HUES48 (cell line): ENCODE measurements around the gene DBNDD1.
"Not testable (repeated sequence)": the region's sequence is repeated elsewhere in the genome, so short reads cannot be mapped to it uniquely, and the experiment has no call there.

ENCODE experiments used
- H3K27ac ChIP-seq: one replicate; pipeline ENCODE4 v1.7.0; 2013; ENCODE audit warnings: low read depth, low read length, inconsistent platforms
- H3K27me3 ChIP-seq: 2 replicates; pipeline ENCODE4 v1.6.1; 2013; ENCODE audit warnings: mild to moderate bottlenecking, low read length; ENCODE audit not compliant: control insufficient read depth, insufficient read depth
- H3K36me3 ChIP-seq: 2 replicates; pipeline ENCODE4 v1.6.1; 2013; ENCODE audit warnings: low read length; ENCODE audit not compliant: control insufficient read depth, insufficient read depth
- H3K4me1 ChIP-seq: 2 replicates; pipeline ENCODE4 v1.6.1; 2013; ENCODE audit warnings: mild to moderate bottlenecking, low read length; ENCODE audit not compliant: control insufficient read depth, insufficient read depth
- H3K4me3 ChIP-seq: 2 replicates; pipeline ENCODE4 v1.5.1; 2013; ENCODE audit warnings: mild to moderate bottlenecking, low read depth, low read length
- H3K9ac ChIP-seq: 2 replicates; pipeline ENCODE4 v1.6.1; 2013; ENCODE audit warnings: mild to moderate bottlenecking, low read depth, low read length, moderate library complexity
- H3K9me3 ChIP-seq: 2 replicates; pipeline ENCODE4 v1.6.1; 2013; ENCODE audit warnings: low read length; ENCODE audit not compliant: control insufficient read depth, insufficient read depth

The DBNDD1 gene

DNA sequence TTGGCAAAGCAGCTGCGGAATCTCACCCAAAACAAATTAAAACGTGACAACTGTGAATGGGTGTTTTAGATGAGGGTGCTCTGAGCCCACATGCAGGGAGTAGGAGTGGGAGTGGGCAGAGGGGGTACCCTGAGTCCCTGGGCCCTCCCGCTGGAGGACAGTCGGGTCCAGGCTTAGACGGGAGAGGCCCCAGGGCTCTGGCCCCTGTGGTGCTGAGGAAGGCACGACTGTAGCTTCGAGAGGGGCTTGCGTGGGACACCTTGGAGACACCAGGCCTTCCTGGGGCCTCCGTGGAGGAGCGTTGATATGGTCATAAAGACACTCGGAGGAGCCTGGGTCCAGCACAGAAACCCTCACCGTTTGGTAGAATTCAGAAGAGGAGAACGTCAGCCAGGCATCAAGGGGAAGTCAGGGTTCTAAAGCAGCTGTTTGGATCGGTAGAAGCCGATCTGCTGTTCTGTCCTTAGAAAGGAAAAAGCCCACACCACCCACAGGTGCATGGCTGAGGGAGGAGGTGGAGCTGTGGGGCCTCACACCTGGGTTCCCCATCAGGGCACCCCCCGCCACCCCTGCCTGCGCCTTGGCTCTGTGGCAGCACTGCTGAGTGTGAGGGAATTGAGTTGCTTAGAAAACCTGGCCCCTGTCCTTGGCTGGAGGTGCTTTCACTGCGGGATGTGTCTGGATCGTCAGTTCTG, 18.4 kb downstream of the DBNDD1 start:
- Histone ChIP-seq H3K27me3 (no peaks in the 10 kb centered on the region), H3K36me3 (peaks cover 19% of the 10 kb centered on the region), H3K4me1 (no peaks in the 10 kb centered on the region), H3K9me3 (peaks cover 7% of the 10 kb centered on the region), H3K27ac (no peak overlapping the region), H3K4me3 (no peak overlapping the region), H3K9ac (no peak overlapping the region)

DNA sequence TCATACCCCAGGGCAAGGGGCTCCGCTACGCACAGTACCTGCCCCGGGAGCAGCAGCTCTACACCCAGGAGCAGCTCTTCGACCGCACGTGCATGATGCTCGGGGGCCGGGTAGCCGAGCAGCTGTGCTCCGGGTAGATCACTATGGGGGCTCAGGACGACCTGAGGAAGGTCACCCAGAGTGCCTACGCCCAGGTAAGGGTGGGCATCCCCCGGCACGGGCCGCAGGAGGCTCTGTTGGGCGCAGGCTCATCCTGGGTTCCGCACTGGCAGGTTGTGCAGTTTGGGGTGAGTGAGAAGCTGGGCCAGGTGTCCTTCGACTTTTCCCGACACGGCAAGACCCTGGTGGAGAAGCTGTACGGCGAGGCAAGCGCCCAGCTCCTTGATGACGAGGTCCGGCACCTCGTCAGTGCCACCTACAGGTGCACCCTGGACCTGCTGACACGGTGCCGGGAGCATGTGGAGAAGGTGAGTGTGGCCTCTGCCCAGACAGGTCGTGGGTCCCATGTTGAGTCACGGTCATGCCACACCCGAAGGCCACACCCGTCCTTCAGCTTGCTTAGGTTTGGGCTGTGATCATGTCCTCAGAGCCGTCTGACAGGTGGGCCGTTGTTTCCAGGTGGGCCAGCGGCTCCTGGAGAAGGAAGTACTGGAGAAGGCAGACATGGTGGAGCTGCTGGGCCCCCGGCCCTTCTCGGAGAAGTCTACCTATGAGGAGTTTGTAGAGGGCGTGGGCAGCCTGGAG, 19.3 kb downstream of the DBNDD1 start:
- H3K4me3 ChIP-seq = no peak overlapping the region
- no peak overlapping the region for H3K27ac ChIP-seq
- H3K9ac ChIP-seq = no peak overlapping the region
- no peaks in the 10 kb centered on the region for H3K27me3 ChIP-seq
- peaks cover 15% of the 10 kb centered on the region for H3K9me3 ChIP-seq
- no peaks in the 10 kb centered on the region for H3K4me1 ChIP-seq
- H3K36me3 ChIP-seq = peaks cover 21% of the 10 kb centered on the region

DNA sequence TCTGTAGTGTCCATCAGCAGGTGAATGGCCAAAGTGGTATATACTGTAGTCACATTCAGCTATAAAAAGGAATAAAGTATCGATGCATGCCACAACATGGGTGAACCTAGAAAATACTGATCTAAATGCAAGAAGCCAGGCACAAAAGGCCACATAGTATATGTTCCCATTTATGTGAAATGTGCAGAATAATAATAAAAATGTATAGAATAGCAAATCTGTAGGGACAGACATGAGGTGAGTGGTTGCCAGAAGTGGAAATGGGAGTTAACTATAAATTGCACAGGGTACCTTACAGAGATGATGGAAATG, 23.1 kb downstream of the DBNDD1 start:
- H3K36me3 ChIP-seq = peaks cover 58% of the 10 kb centered on the region
- H3K9me3 ChIP-seq = peaks cover 32% of the 10 kb centered on the region
- H3K27ac ChIP-seq = peak overlapping the region; percentile 96
- H3K4me1 ChIP-seq = no peaks in the 10 kb centered on the region
- no peak overlapping the region for H3K4me3 ChIP-seq
- H3K27me3 ChIP-seq = no peaks in the 10 kb centered on the region
- peak overlapping the region; percentile 66 for H3K9ac ChIP-seq

DNA sequence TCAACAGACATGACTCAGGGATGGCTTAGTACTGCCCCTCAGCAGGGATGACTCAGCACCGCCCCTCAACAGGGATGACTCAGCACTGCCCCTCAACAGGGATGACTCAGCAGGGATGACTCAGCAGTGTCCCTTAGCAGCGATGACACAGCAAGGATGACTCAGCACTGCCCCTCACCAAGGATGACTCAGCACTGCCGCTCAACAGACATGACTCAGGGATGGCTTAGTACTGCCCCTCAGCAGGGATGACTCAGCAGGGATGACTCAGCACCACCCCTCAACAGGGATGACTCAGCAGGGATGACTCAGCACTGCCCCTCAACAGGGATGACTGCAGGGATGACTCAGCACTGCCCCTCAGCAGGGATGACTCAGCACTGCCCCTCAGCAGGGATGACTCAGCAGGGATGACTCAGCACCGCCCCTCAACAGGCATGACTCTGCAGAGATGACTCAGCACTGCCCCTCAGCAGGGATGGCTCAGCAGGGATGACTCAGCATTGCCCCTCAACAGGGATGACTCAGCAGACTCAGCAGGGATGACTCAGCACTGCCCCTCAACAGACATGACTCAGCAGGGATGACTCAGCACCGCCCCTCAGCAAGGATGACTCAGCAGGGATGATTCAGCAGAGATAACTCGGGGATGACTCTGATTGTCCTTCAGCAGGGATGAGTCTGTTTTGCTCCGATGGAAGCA, 23.6 kb downstream of the DBNDD1 start:
- not testable (repeated sequence) for H3K4me3 ChIP-seq, H3K27me3 ChIP-seq, H3K4me1 ChIP-seq
- Histone ChIP-seq H3K36me3 (peaks cover 63% of the 10 kb centered on the region), H3K9ac (peak overlapping the region; percentile 66), H3K27ac (peak overlapping the region; percentile 96), H3K9me3 (peaks cover 32% of the 10 kb centered on the region)

DNA sequence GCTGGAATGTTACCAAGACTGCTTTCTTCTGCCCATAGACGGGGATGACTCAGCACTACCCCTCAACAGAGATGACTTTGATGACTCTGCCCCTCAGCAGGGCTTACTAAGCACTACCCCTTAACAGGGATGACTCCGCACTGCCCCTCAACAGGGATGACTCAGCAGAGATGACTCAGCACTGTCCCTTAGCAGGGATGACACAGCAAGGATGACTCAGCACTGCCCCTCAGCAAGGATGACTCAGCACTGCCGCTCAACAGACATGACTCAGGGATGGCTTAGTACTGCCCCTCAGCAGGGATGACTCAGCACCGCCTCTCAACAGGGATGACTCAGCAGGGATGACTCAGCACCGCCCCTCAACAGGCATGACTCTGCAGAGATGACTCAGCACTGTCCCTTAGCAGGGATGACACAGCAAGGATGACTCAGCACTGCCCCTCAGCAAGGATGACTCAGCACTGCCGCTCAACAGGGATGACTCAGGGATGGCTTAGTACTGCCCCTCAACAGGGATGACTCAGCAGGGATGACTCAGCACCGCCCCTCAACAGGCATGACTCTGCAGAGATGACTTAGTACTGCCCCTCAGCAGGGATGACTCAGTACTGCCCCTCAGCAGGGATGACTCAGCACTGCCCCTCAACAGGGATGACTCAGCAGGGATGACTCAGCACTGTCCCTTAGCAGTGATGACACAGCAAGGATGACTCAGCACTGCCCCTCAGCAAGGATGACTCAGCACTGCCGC, 24.4 kb downstream of the DBNDD1 start:
- Histone ChIP-seq H3K36me3 (peaks cover 69% of the 10 kb centered on the region), H3K27ac (peak overlapping the region; percentile 96), H3K9ac (peak overlapping the region; percentile 66)

DNA sequence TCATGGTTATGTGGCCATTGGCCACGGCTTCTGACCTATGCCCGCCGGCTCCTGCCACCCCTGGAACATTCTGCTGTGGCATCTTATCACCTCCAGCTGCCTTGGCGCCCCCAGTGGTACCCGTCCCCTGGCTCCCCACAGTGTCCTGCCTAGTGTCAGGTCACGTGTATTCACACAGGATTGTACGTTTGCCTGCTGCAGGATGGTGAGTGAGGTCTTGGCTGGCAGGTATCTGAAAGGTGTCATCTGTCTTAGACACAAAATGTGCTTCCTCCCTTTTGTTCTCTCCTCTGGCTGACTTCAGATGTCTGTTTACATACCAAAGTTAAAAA, 24.9 kb downstream of the DBNDD1 start:
- Histone ChIP-seq H3K27ac (peak overlapping the region; percentile 96), H3K9me3 (peaks cover 32% of the 10 kb centered on the region), H3K4me3 (no peak overlapping the region), H3K36me3 (peaks cover 70% of the 10 kb centered on the region), H3K4me1 (no peaks in the 10 kb centered on the region), H3K9ac (peak overlapping the region; percentile 66), H3K27me3 (no peaks in the 10 kb centered on the region)

More for the DNA sequence above, 24.4 kb downstream of the DBNDD1 start:
- H3K9me3 ChIP-seq = peaks cover 32% of the 10 kb centered on the region
- not testable (repeated sequence) for H3K27me3 ChIP-seq, H3K4me3 ChIP-seq, H3K4me1 ChIP-seq

DNA sequence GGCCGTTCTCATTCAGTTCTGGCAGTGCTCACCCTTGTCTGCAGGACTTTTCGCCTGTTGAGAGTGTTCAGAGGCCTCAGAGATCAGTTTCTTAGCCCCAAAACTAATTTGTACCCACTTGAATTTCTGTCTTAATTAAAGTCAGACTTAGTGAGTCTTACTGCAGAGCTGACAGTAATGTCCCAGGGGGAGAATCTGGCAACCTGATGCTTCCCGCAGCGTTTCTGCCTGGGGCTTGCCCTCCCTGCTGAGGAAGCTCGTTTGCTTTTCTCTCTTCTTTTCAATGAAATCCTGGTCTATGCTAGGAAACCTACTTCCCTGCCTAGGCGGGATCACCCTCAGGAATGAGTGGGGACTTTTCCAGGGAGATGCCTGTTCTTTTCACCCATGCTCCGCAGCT, 25.3 kb downstream of the DBNDD1 start:
- Histone ChIP-seq H3K9ac (no peak overlapping the region), H3K27ac (peak overlapping the region; percentile 96), H3K36me3 (peaks cover 73% of the 10 kb centered on the region), H3K4me1 (no peaks in the 10 kb centered on the region), H3K27me3 (no peaks in the 10 kb centered on the region), H3K9me3 (peaks cover 32% of the 10 kb centered on the region), H3K4me3 (no peak overlapping the region)

DNA sequence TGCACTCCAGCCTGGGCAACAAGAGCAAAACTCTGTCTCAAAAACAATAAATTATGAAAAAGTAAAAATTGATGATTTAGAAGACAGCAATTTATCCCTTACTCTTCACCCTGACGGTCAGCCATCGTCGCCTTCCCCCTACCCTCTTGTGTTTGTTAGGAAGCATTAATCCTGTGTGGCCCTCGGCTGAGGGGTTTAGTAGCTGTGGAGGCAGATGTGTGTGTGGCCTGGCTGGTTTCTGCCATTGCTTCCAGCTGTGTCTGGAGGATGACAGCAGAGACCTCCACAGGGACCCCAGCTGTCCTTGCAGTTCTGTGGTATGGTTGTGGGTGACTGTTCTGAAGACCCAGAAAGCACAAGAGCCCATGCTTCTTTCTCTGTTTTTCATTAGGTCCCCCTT, 25.9 kb downstream of the DBNDD1 start:
- no peaks in the 10 kb centered on the region for H3K4me1 ChIP-seq
- peaks cover 32% of the 10 kb centered on the region for H3K9me3 ChIP-seq
- H3K9ac ChIP-seq = no peak overlapping the region
- no peaks in the 10 kb centered on the region for H3K27me3 ChIP-seq
- peaks cover 79% of the 10 kb centered on the region for H3K36me3 ChIP-seq
- H3K4me3 ChIP-seq = no peak overlapping the region
- H3K27ac ChIP-seq = peak overlapping the region; percentile 96

DNA sequence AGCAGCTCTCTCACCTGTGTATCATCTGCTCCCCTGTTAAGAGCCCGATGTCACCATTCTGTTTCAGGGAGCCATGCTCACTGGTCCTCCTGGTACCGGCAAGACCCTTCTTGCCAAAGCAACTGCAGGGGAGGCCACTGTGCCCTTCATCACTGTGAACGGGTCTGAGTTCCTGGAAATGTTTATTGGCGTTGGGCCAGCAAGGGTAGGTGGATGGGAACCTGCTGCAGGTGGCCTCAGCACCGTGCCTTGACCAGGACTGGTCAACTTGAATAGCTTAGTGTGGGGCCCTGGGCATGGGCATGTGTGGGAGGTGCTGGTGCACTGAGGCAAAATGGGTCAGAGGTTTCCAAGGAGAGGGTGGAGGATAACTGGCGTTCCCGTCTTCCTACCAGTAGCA, 28.5 kb downstream of the DBNDD1 start:
- Histone ChIP-seq H3K27me3 (no peaks in the 10 kb centered on the region), H3K9me3 (peaks cover 24% of the 10 kb centered on the region), H3K9ac (no peak overlapping the region), H3K27ac (no peak overlapping the region), H3K4me3 (no peak overlapping the region), H3K36me3 (peaks cover 83% of the 10 kb centered on the region), H3K4me1 (no peaks in the 10 kb centered on the region)

DNA sequence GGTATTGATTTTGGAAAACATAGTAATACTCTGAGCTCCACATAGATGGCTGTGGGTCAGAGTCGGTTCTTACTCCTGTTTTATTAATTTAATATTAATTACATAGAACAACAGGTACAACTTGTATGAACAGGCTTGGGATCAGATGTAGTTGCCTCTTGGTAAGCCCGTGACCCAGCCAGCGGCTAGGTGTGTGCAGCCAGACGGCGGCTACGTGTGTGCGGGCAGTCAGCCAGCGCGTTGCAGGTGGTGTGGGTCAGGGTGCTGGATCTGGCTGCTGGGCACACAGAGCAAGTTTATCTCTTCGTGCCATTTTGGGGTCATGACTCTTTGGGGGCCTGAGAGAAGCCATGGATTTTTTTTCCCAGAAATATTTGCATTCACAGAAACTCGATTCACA, 30.3 kb downstream of the DBNDD1 start:
- Histone ChIP-seq H3K9ac (no peak overlapping the region), H3K27ac (no peak overlapping the region), H3K4me1 (no peaks in the 10 kb centered on the region), H3K36me3 (peaks cover 81% of the 10 kb centered on the region), H3K4me3 (no peak overlapping the region), H3K9me3 (peaks cover 6% of the 10 kb centered on the region), H3K27me3 (no peaks in the 10 kb centered on the region)
